Mesothelial cell of epicardium (in vitro differentiated cells): ENCODE measurements around the gene RGS13. TPM values are rescaled to one million over a fixed set of nuclear protein-coding genes. Genes with fewer than 3 reads are reported as not detected.

ENCODE experiments used
- DNase-seq, 2 experiments: peaks; one replicate each; pipeline ENCODE4 v3.0.0; 2021; ENCODE audit warnings: low spot score in 2 of 2; ENCODE audit not compliant: unreplicated experiment in 2 of 2
- H3K27ac Mint-ChIP-seq: 2 replicates; pipeline ENCODE4 v1.8.0; 2021; ENCODE audit warnings: mixed read lengths
- H3K27me3 Mint-ChIP-seq: 2 replicates; pipeline ENCODE4 v1.8.0; 2021; ENCODE audit warnings: low read depth, mixed read lengths
- H3K36me3 Mint-ChIP-seq: 2 replicates; pipeline ENCODE4 v1.8.0; 2021; ENCODE audit warnings: mixed read lengths
- H3K4me1 Mint-ChIP-seq: 2 replicates; pipeline ENCODE4 v1.8.0; 2021; ENCODE audit warnings: mixed read lengths
- H3K4me3 Mint-ChIP-seq: 2 replicates; pipeline ENCODE4 v1.8.0; 2021; ENCODE audit warnings: mild to moderate bottlenecking, moderate library complexity, mixed read lengths
- H3K9me3 Mint-ChIP-seq: 2 replicates; pipeline ENCODE4 v1.8.0; 2021; ENCODE audit warnings: mixed read lengths
- total RNA-seq: library from RNA; stranded (reverse); gene quantifications from 3 replicates; pipeline ENCODE4 v1.2.1, GENCODE V29; 2021
- TF ChIP-seq, protein P1 (sequence below): fragments of 200-600 bp; sonication (generic); IDR thresholded peaks from one replicate; pipeline ENCODE4 v1.5.0; 2021; ENCODE audit warnings: antibody characterized with exemption; ENCODE audit not compliant: unreplicated experiment

Gene RGS13
- total RNA-seq, 1 donor from 2014 or later: 1.1 TPM

DNA sequence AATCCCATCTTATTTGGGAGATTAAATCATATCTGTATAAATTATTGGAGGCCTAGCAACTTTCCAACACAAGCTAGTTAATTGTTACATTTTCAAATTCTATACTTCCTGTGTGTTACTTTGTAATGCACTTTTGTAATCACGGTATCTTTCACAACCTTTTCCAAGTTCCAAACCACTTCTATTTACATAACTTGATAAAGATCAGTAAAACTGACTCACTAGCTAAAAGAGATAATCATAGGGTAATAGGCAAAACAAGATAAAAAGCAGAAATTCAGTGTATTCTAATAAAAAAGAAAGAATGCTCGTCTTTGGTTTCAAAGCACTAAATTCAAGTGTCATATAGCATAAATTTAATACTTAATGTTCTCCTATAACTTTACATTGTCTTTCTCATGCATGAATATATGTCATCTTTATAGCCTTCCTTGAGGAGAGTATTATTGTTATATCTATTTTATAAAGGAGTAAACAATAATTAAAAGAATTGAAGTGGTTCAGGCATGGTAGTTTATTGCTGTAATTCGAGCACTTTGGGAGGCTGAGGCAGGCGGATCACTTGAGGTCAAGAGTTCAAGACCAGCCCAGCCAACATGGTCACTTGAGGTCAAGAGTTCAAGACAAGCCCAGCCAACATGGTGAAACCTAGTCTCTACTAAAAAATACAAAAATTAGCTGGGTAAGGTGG is 66.4 kb downstream of the RGS13 start:
- no peak for DNase-seq
- TF ChIP-seq, protein P1, sequence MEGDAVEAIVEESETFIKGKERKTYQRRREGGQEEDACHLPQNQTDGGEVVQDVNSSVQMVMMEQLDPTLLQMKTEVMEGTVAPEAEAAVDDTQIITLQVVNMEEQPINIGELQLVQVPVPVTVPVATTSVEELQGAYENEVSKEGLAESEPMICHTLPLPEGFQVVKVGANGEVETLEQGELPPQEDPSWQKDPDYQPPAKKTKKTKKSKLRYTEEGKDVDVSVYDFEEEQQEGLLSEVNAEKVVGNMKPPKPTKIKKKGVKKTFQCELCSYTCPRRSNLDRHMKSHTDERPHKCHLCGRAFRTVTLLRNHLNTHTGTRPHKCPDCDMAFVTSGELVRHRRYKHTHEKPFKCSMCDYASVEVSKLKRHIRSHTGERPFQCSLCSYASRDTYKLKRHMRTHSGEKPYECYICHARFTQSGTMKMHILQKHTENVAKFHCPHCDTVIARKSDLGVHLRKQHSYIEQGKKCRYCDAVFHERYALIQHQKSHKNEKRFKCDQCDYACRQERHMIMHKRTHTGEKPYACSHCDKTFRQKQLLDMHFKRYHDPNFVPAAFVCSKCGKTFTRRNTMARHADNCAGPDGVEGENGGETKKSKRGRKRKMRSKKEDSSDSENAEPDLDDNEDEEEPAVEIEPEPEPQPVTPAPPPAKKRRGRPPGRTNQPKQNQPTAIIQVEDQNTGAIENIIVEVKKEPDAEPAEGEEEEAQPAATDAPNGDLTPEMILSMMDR: no peak
- Mint-ChIP-seq H3K27ac (peak overlapping the region; percentile 83), H3K27me3 (no peaks in the 10 kb centered on the region), H3K4me3 (no peak overlapping the region), H3K36me3 (no peaks in the 10 kb centered on the region), H3K4me1 (peaks cover 34% of the 10 kb centered on the region), H3K9me3 (no peaks in the 10 kb centered on the region)

DNA sequence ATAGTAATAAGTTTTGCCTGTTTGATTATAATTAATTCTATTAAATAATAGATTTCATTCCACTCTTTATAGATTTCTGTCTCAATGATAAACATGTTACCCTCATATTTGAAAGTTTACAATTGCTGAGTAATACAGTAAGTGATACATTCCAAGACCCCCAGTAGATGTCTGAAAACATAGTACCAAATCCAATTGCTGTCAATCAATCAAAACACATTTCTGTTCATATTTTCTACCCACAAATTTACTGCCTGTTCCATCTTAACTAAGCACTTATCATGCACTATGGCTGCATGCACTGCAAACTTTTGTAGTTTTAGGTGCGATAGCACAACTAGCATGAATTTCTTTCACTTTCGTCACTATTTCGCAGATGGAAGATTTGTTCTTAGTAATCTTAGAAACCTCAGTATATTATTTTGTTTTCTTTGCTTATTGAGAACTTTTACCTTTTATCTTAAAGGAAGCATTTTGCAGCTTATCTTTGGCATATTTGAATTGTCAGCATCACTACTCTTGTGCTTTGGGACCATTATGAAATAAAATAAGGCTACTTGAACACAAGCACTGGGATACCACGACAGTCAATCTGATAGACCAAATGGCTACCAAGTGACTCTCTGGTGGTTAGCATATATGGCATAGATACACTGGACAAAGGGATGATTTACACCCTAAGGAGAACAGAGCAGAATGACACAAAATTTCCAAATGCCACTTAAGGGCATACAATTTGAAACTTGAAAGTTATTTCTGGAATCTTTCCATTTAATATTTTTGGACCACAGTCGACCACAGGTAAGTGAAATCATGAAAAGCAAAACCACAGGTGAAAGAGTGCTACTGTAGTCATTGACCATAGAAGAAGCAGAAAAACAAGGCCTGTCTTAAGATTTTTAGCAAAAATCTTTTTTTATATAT is 67.6 kb downstream of the RGS13 start:
- no peaks in the 10 kb centered on the region for H3K36me3 Mint-ChIP-seq
- no peak overlapping the region for H3K4me3 Mint-ChIP-seq
- DNase-seq: no peak
- TF ChIP-seq, protein P1: no peak
- H3K27me3 Mint-ChIP-seq: no peaks in the 10 kb centered on the region
- H3K4me1 Mint-ChIP-seq: peaks cover 41% of the 10 kb centered on the region
- no peak overlapping the region for H3K27ac Mint-ChIP-seq
- no peaks in the 10 kb centered on the region for H3K9me3 Mint-ChIP-seq

DNA sequence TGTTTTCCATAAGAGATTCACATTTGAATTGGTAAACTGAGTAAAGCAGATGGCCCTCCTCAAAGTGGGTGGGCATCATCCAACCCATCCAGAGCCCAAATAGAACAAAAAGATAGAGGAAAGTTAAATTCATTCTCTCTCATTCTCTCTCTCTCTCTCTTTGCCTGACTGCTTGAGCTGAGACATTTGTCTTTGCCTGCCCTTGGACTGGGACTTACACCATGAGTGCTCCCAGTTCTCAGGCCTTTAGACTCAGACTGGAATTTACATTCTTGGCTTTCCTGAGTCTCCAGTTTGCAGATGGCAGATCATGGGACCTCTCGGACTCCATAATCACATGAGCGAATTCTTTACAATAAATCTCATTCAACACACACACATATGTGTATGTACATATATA is 69.6 kb downstream of the RGS13 start:
- no peaks in the 10 kb centered on the region for H3K9me3 Mint-ChIP-seq
- H3K36me3 Mint-ChIP-seq: no peaks in the 10 kb centered on the region
- TF ChIP-seq, protein P1: no peak
- DNase-seq: no peak
- peaks cover 40% of the 10 kb centered on the region for H3K4me1 Mint-ChIP-seq
- H3K4me3 Mint-ChIP-seq: no peak overlapping the region
- H3K27ac Mint-ChIP-seq: no peak overlapping the region
- no peaks in the 10 kb centered on the region for H3K27me3 Mint-ChIP-seq

DNA sequence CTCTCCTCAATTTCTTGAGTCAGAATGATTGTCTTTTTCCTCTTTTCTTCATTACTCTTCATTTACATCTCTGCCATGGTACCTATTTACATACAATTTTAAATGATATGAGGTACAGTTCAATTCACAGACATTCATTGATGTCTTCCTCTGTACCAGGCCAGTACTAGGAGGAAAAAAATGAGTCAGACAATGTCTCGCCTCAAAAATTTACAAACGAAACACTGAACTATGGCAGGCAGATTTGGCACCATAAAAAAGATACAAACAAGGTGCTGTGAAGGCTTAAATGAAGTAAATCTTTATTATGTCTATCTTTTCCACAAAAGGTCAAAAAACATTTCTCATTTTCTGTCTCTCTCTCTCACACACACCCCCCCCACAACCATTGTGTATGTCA is 71.0 kb downstream of the RGS13 start:
- H3K36me3 Mint-ChIP-seq: no peaks in the 10 kb centered on the region
- H3K27me3 Mint-ChIP-seq: no peaks in the 10 kb centered on the region
- no peak overlapping the region for H3K27ac Mint-ChIP-seq
- DNase-seq: no peak
- no peak overlapping the region for H3K4me3 Mint-ChIP-seq
- TF ChIP-seq, protein P1: no peak
- no peaks in the 10 kb centered on the region for H3K9me3 Mint-ChIP-seq
- H3K4me1 Mint-ChIP-seq: peaks cover 28% of the 10 kb centered on the region

DNA sequence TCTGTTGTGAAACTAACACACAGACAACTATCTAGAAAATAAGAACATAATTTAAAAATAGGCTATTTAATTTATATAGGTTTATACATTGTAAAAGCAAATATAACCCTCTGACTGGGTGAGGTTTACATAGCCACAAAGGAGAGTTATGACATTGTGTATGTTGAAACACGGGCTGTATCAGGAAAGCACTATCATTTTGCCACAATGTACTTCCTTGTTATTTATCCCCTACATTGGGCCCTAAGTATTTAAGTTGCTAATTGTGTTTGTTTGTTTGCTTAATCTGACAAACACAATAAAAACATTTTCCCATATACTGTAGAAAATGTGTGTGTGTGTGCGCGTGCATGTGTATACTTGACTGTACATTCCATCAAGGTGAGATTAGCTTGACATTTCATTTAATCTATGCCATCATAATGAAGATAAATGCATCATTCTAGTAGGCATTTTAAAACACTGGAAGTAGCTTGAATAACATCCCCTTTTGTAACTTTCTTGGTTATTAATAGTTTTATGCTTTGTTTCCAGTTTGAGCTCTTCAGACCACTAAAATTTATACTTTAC is 72.1 kb downstream of the RGS13 start:
- H3K9me3 Mint-ChIP-seq: no peaks in the 10 kb centered on the region
- no peak overlapping the region for H3K4me3 Mint-ChIP-seq
- no peak for DNase-seq
- H3K27me3 Mint-ChIP-seq: no peaks in the 10 kb centered on the region
- H3K27ac Mint-ChIP-seq: peak overlapping the region; percentile 35
- peaks cover 23% of the 10 kb centered on the region for H3K4me1 Mint-ChIP-seq
- TF ChIP-seq, protein P1: no peak
- H3K36me3 Mint-ChIP-seq: no peaks in the 10 kb centered on the region
